ENCODE data around the gene EGR1. TPM values are rescaled to one million over a fixed set of nuclear protein-coding genes. Genes with fewer than 3 reads are reported as not detected.
A peak's percentile ranks its signal among the peaks of the same experiment; 100 is the strongest.

Gene EGR1
- total RNA-seq, 1 experiment from 2014 or later, result 173 TPM

DNA sequence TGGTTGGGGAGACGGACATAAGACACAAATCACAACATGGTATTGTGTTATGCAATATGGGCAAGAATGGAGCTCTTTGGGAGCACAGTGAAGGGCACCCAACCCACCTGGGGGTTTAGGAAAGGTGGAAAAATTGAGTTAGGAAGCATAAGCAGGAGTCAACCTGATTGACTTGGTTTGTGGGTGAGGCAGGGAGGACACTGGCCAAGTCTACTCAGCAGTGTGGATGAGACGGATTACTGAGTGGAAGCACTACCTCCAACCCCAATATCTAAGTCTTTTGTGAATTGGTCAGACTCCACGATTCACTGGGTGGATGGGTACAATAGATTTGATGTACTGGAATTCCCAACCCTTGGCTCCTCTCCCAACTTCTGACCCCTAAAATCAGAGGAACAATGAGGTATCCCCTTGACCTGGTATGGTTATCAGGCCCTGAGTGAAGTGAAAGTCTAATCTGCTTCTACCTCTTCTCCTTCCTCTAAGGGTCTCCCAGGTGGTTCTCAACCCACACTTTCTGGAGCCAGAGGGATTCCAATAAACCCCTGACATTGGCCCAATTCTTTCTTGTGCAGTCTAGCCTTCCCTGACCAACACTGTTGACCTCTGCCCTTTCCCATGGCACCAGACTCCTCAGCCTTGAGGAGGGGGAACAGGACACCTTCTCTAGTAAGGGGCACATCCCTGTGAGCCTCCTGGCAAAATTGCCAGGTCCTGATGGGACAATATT lies 5.2 kb downstream of the EGR1 start:
- ChIA-PET POLR2A (interaction anchor here (1.3 to 1.5 kb wide), 2 partner anchors 34 to 139 kb away, joined by 3 to 7 read pairs; partner anchors contain the start of gene CDC25C), CTCF (interaction anchor here (1.2 kb wide), 1 partner anchor 33 kb away, joined by 3 read pairs; no protein-coding TSS in a partner anchor), RAD21 (ENCODE audit: low non-redundant PET in 1 of 2, low total read pairs in 2 of 2, uncharacterized antibody in 2 of 2, unreplicated experiment in 2 of 2) (no interaction called here)
- Histone ChIP-seq H4K20me1 (ENCODE audit: insufficient read depth) (no peaks in the 10 kb centered on the region; the same call in 1 of the 2 replicates), H3K4me1 (ENCODE audit: control insufficient read depth in 1 of 2, insufficient read depth in 2 of 2, low read length in 2 of 2) (peaks cover 0 to 16% of the 10 kb centered on the region in 2 experiments; a peak in 3 of 4 replicates), H3K79me2 (ENCODE audit: insufficient read depth, low read length) (peaks cover 28% of the 10 kb centered on the region), H3K27ac (ENCODE audit: low read depth, low read length) (no peak overlapping the region), H3K9me3 (ENCODE audit: control insufficient read depth in 1 of 2, insufficient read depth in 1 of 2, low read depth in 1 of 2, low read length in 2 of 2) (no peaks in the 10 kb centered on the region), H3K4me2 (ENCODE audit: low read length) (no peak overlapping the region), H3K9ac (ENCODE audit: low read length) (no peak overlapping the region), H3K4me3 (replicated peaks in 1 of 2; ENCODE audit: low read depth in 1 of 2, low read length in 2 of 2) (no peak overlapping the region), H3K36me3 (ENCODE audit: control insufficient read depth in 1 of 2, insufficient read depth in 2 of 2, low read length in 2 of 2) (peaks cover 4 to 22% of the 10 kb centered on the region in 2 experiments), H3K27me3 (ENCODE audit: insufficient read depth, low read length) (no peaks in the 10 kb centered on the region), H2AFZ (ENCODE audit: low read depth, low read length, poor library complexity, severe bottlenecking) (no peak overlapping the region), H3K9me2 (ENCODE audit: insufficient read depth) (no peaks in the 10 kb centered on the region)
- ATAC-seq (no peak), DNase-seq (ENCODE audit: low read depth, low spot score) (peak; percentile 87)
- BruUV-seq (replicated peaks), result no TSS peak
- intact Hi-C loops (cut with micrococcal nuclease), result no loop called here
- no peak for TF ChIP-seq CBX3 (IDR thresholded peaks at IDR 0.05; ENCODE audit: low read depth)
- TF ChIP-seq POLR2A (IDR thresholded peaks at IDR 0.05; ENCODE audit: borderline replicate concordance, extremely low read depth, insufficient read depth, insufficient read length), result peak; percentile 7
- TF ChIP-seq, protein P1, sequence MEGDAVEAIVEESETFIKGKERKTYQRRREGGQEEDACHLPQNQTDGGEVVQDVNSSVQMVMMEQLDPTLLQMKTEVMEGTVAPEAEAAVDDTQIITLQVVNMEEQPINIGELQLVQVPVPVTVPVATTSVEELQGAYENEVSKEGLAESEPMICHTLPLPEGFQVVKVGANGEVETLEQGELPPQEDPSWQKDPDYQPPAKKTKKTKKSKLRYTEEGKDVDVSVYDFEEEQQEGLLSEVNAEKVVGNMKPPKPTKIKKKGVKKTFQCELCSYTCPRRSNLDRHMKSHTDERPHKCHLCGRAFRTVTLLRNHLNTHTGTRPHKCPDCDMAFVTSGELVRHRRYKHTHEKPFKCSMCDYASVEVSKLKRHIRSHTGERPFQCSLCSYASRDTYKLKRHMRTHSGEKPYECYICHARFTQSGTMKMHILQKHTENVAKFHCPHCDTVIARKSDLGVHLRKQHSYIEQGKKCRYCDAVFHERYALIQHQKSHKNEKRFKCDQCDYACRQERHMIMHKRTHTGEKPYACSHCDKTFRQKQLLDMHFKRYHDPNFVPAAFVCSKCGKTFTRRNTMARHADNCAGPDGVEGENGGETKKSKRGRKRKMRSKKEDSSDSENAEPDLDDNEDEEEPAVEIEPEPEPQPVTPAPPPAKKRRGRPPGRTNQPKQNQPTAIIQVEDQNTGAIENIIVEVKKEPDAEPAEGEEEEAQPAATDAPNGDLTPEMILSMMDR (IDR thresholded peaks at IDR 0.05 in 2 of 3, conservative IDR thresholded peaks at IDR 0.05 in 1 of 3; ENCODE audit: borderline replicate concordance in 1 of 3, insufficient read depth in 1 of 3, low read depth in 2 of 3, low read length in 2 of 3), result no peak

- Histone ChIP-seq H3K36me3 (ENCODE audit: control insufficient read depth in 1 of 2, insufficient read depth in 2 of 2, low read length in 2 of 2) (peaks cover 4 to 22% of the 10 kb centered on the region in 2 experiments), H3K9me3 (ENCODE audit: control insufficient read depth in 1 of 2, insufficient read depth in 1 of 2, low read depth in 1 of 2, low read length in 2 of 2) (no peaks in the 10 kb centered on the region), H3K9me2 (ENCODE audit: insufficient read depth) (no peaks in the 10 kb centered on the region), H3K4me1 (ENCODE audit: control insufficient read depth in 1 of 2, insufficient read depth in 2 of 2, low read length in 2 of 2) (peaks cover 0 to 11% of the 10 kb centered on the region in 2 experiments; a peak in 3 of 4 replicates), H3K9ac (ENCODE audit: low read length) (no peak overlapping the region), H3K27me3 (ENCODE audit: insufficient read depth, low read length) (no peaks in the 10 kb centered on the region), H3K4me2 (ENCODE audit: low read length) (no peak overlapping the region), H3K4me3 (replicated peaks in 1 of 2; ENCODE audit: low read depth in 1 of 2, low read length in 2 of 2) (no peak overlapping the region), H4K20me1 (ENCODE audit: insufficient read depth) (no peaks in the 10 kb centered on the region; the same call in 1 of the 2 replicates), H3K79me2 (ENCODE audit: insufficient read depth, low read length) (peaks cover 23% of the 10 kb centered on the region), H2AFZ (ENCODE audit: low read depth, low read length, poor library complexity, severe bottlenecking) (no peak overlapping the region), H3K27ac (ENCODE audit: low read depth, low read length) (no peak overlapping the region)
- CTCF ChIA-PET, result interaction anchor here (1.2 kb wide), 1 partner anchor 33 kb away, joined by 3 read pairs; no protein-coding TSS in a partner anchor
- POLR2A ChIA-PET, result interaction anchor here (1.5 kb wide), 1 partner anchor 139 kb away, joined by 3 read pairs; the partner anchor contains the start of gene CDC25C
- ATAC-seq, result no peak
- intact Hi-C loops (cut with micrococcal nuclease), result no loop called here
- RAD21 ChIA-PET (ENCODE audit: low non-redundant PET in 1 of 2, low total read pairs in 2 of 2, uncharacterized antibody in 2 of 2, unreplicated experiment in 2 of 2), result no interaction called here
- no peak for DNase-seq (ENCODE audit: low read depth, low spot score)
- TF ChIP-seq ZFX (IDR thresholded peaks at IDR 0.05) (no peak), TCF7L2 (IDR thresholded peaks at IDR 0.05; ENCODE audit: borderline replicate concordance, extremely low read depth, insufficient read depth, insufficient read length) (no peak), SRF (IDR thresholded peaks at IDR 0.05; ENCODE audit: low read depth) (no peak), FOSL1 (IDR thresholded peaks at IDR 0.05; ENCODE audit: low read depth) (no peak), MAX (IDR thresholded peaks at IDR 0.05) (no peak), ZNF274 (IDR thresholded peaks at IDR 0.05; ENCODE audit: low read depth, low read length) (no peak)
- TF ChIP-seq, protein P2, sequence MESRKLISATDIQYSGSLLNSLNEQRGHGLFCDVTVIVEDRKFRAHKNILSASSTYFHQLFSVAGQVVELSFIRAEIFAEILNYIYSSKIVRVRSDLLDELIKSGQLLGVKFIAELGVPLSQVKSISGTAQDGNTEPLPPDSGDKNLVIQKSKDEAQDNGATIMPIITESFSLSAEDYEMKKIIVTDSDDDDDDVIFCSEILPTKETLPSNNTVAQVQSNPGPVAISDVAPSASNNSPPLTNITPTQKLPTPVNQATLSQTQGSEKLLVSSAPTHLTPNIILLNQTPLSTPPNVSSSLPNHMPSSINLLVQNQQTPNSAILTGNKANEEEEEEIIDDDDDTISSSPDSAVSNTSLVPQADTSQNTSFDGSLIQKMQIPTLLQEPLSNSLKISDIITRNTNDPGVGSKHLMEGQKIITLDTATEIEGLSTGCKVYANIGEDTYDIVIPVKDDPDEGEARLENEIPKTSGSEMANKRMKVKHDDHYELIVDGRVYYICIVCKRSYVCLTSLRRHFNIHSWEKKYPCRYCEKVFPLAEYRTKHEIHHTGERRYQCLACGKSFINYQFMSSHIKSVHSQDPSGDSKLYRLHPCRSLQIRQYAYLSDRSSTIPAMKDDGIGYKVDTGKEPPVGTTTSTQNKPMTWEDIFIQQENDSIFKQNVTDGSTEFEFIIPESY (IDR thresholded peaks at IDR 0.05; ENCODE audit: extremely low read depth, insufficient replicate concordance, low read length), result no peak
- TF ChIP-seq, protein P1 (IDR thresholded peaks at IDR 0.05 in 2 of 3, conservative IDR thresholded peaks at IDR 0.05 in 1 of 3; ENCODE audit: borderline replicate concordance in 1 of 3, insufficient read depth in 1 of 3, low read depth in 2 of 3, low read length in 2 of 3), result no peak
- BruUV-seq (replicated peaks), result no TSS peak
Observed at GRCh38 chr5:138471052-138471361, 5.7 kb downstream of the EGR1 start.
